B cell (primary cell): ENCODE measurements around the gene HSD17B4. TPM values are rescaled to one million over a fixed set of nuclear protein-coding genes. Genes with fewer than 3 reads are reported as not detected.

Source experiments
- ATAC-seq: fragments of 200-7000 bp; cut with Tn5 transposase; one replicate; pipeline ENCODE4 v1.10.0; 2021; ENCODE audit warnings: low read depth, mild to moderate bottlenecking, moderate number of reproducible peaks, moderate library complexity
- CTCF ChIA-PET: fragments of 350-600 bp; sonication (Branson Sonifier 250); formaldehyde crosslinking; loops from one replicate; lab custom pipeline; 2021; ENCODE audit warnings: antibody characterized with exemption, inconsistent platforms; lab: Charles Lee
- POLR2A ChIA-PET: fragments of 350-600 bp; sonication (Branson Sonifier 250); formaldehyde crosslinking; loops from one replicate; lab custom pipeline; 2021; ENCODE audit warnings: antibody characterized with exemption; lab: Charles Lee
- DNase-seq: peaks from one replicate; pipeline ENCODE4 v3.0.0; 2013
- H2AFZ ChIP-seq: 2 replicates; pipeline ENCODE4 v1.6.1; 2012; ENCODE audit warnings: mild to moderate bottlenecking, low read depth, low read length; ENCODE audit not compliant: insufficient read depth, poor library complexity, severe bottlenecking
- H3K27ac ChIP-seq, 2 donors: 1 replicate in 1 of 2; 2 replicates in 1 of 2; pipeline ENCODE4 v1.5.1; 2012 to 2013; ENCODE audit warnings: low read length in 2 of 2, mild to moderate bottlenecking in 2 of 2, moderate library complexity in 1 of 2
- H3K27me3 ChIP-seq, 4 experiments: fragments of 200-600 bp in 1 of 4; sonication (generic) in 1 of 4; replicated peaks in 1 of 4; 1 replicate in 2 of 4; 2 replicates in 2 of 4; pipeline versions ENCODE4 v1.6.1 to v1.7.0; 2013 to 2016; ENCODE audit warnings: low read length in 3 of 4, mild to moderate bottlenecking in 2 of 4, mixed read lengths in 1 of 4, moderate library complexity in 1 of 4; ENCODE audit not compliant: insufficient read depth in 4 of 4, control insufficient read depth in 3 of 4; ENCODE audit errors: control extremely low read depth in 1 of 4
- H3K36me3 ChIP-seq, 2 experiments: replicated peaks in 1 of 2; 1 replicate in 1 of 2; 2 replicates in 1 of 2; pipeline versions ENCODE4 v1.6.1 to v1.7.1; 2013; ENCODE audit warnings: low read length in 1 of 2; ENCODE audit not compliant: insufficient read depth in 2 of 2, control insufficient read depth in 1 of 2; ENCODE audit errors: control extremely low read depth in 1 of 2, extremely low read depth in 1 of 2
- H3K4me1 ChIP-seq, 2 donors: fragments of 200-600 bp in 1 of 2; sonication (generic) in 1 of 2; 1 replicate in 1 of 2; 2 replicates in 1 of 2; pipeline versions ENCODE4 v1.5.1 to v1.6.1; 2013 to 2017; ENCODE audit warnings: low read length in 2 of 2; ENCODE audit not compliant: control insufficient read depth in 2 of 2, insufficient read depth in 2 of 2
- H3K4me2 ChIP-seq: replicated peaks from 2 replicates; pipeline ENCODE3; 2012; ENCODE audit warnings: mild to moderate bottlenecking, low read depth, low read length; ENCODE audit not compliant: poor library complexity, severe bottlenecking
- H3K4me3 ChIP-seq, 5 experiments: fragments of 200-600 bp in 1 of 5; sonication (generic) in 1 of 5; 1 replicate in 3 of 5; 2 replicates in 2 of 5; pipeline versions ENCODE4 v1.5.1 to v1.7.0; 2011 to 2016; ENCODE audit warnings: low read length in 4 of 5, mild to moderate bottlenecking in 4 of 5, low read depth in 2 of 5, control low read depth in 1 of 5, moderate library complexity in 1 of 5; ENCODE audit not compliant: insufficient read depth in 1 of 5; ENCODE audit errors: control extremely low read depth in 1 of 5, extremely low read depth in 1 of 5
- H3K79me2 ChIP-seq: fragments of 200-600 bp; sonication (generic); one replicate; pipeline ENCODE4 v1.6.0; 2016; ENCODE audit warnings: low read length; ENCODE audit not compliant: control insufficient read depth, insufficient read depth
- H3K9ac ChIP-seq: fragments of 200-600 bp; sonication (generic); 2 replicates; pipeline ENCODE4 v1.6.1; 2017; ENCODE audit warnings: mild to moderate bottlenecking, low read length, moderate library complexity
- H3K9me3 ChIP-seq, 3 donors: one replicate each; pipeline versions ENCODE4 v1.6.1 to v1.7.1; 2013; ENCODE audit warnings: low read length in 2 of 3; ENCODE audit not compliant: control insufficient read depth in 2 of 3, insufficient read depth in 1 of 3; ENCODE audit errors: control extremely low read depth in 1 of 3
- H4K20me1 ChIP-seq: 2 replicates; pipeline ENCODE4 v1.6.0; 2012; ENCODE audit warnings: mild to moderate bottlenecking, low read length; ENCODE audit not compliant: insufficient read depth, control insufficient read depth, poor library complexity, severe bottlenecking
- H3K27ac Mint-ChIP-seq: one replicate; pipeline ENCODE4 v1.8.0; 2021; ENCODE audit warnings: mixed read lengths
- H3K27me3 Mint-ChIP-seq: one replicate; pipeline ENCODE4 v1.8.0; 2021; ENCODE audit warnings: mixed read lengths
- H3K4me1 Mint-ChIP-seq: one replicate; pipeline ENCODE4 v1.8.0; 2021; ENCODE audit warnings: mixed read lengths
- H3K4me3 Mint-ChIP-seq: one replicate; pipeline ENCODE4 v1.8.0; 2021; ENCODE audit warnings: mixed read lengths
- H3K9me3 Mint-ChIP-seq: one replicate; pipeline ENCODE4 v1.8.0; 2022; ENCODE audit warnings: mixed read lengths; ENCODE audit not compliant: insufficient read depth
- EZH2 ChIP-seq: IDR thresholded peaks from 2 replicates; pipeline ENCODE4 v1.6.1; 2012; ENCODE audit warnings: borderline replicate concordance, low read depth, mild to moderate bottlenecking, moderate library complexity, low read length; ENCODE audit not compliant: insufficient read depth, poor library complexity, severe bottlenecking
- WGBS: methylation state at CpG from one replicate; pipeline ENCODE4 v1.1.5; 2013; ENCODE audit warnings: missing lambda C conversion rate; ENCODE audit not compliant: insufficient coverage; 5-methylcytosine and 5-hydroxymethylcytosine counted together
- intact Hi-C: fragments of 100-400 bp; cut with micrococcal nuclease; formaldehyde crosslinking; loops from one replicate; pipeline ENCODE4 v1.10.0; 2022
- polyA plus RNA-seq: library from polyadenylated mRNA; depleted of rRNA; stranded (reverse); fragments of >200 nt; gene quantifications from 2 replicates; pipeline ENCODE4 v1.2.3, GENCODE V29; 2012
- total RNA-seq, 2 donors: library from RNA; stranded (reverse); fragments of 120-200 nt in 1 of 2; gene quantifications; 1 replicate in 1 of 2; 2 replicates in 1 of 2; pipeline versions ENCODE4 v1.2.3 to v1.2.4, GENCODE V29; 2013 to 2022
- TF ChIP-seq, protein P1 (sequence below): fragments of 200-600 bp; IDR thresholded peaks from one replicate; pipeline ENCODE4 v1.8.0; 2022; ENCODE audit warnings: antibody characterized with exemption, mild to moderate bottlenecking

HSD17B4 gene
- total and polyA plus RNA-seq, 2 donors (not counting 1 experiment from before 2014, with no cell fraction given): 114 to 125 TPM

DNA sequence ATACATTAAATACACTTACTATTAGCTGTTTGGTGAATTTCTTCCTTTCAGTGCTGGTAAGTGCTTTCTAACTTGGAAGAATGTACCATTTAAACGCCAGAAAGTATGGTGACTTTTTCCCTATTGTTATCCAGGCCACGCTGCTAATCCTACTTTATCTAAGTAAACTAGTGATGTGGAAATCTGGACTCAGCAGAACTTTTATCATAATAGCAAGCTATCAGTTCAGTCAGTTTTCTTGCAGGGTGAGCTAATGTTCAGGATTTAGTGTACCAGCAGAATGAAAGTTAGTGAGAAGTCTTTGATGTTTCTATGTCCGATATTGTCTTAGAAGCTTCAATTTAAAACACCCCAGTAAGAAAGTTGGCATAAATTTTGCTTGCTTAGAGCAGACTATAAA lies 72.2 kb downstream of the HSD17B4 start:
- H3K27me3 Mint-ChIP-seq: no peaks in the 10 kb centered on the region
- H3K79me2 ChIP-seq: no peaks in the 10 kb centered on the region
- POLR2A ChIA-PET: no interaction called here
- H4K20me1 ChIP-seq: no peaks in the 10 kb centered on the region
- H3K27ac Mint-ChIP-seq: no peak overlapping the region
- CTCF ChIA-PET: no interaction called here
- H3K4me1 Mint-ChIP-seq: peaks cover 5% of the 10 kb centered on the region
- H3K27me3 ChIP-seq: no peaks in the 10 kb centered on the region
- peaks cover 5 to 15% of the 10 kb centered on the region in 2 experiments for H3K36me3 ChIP-seq
- H3K9me3 Mint-ChIP-seq: no peaks in the 10 kb centered on the region
- ATAC-seq (no peak), DNase-seq (no peak)
- H3K9ac ChIP-seq: no peak overlapping the region
- H3K4me3 ChIP-seq: no peak overlapping the region
- no peak overlapping the region for H3K27ac ChIP-seq
- no peaks in the 10 kb centered on the region for H3K9me3 ChIP-seq
- no peak overlapping the region for H2AFZ ChIP-seq
- no peaks in the 10 kb centered on the region for H3K4me1 ChIP-seq
- H3K4me2 ChIP-seq: no peak overlapping the region
- intact Hi-C loops: no loop called here
- TF ChIP-seq EZH2: no peak
- TF ChIP-seq, protein P1, sequence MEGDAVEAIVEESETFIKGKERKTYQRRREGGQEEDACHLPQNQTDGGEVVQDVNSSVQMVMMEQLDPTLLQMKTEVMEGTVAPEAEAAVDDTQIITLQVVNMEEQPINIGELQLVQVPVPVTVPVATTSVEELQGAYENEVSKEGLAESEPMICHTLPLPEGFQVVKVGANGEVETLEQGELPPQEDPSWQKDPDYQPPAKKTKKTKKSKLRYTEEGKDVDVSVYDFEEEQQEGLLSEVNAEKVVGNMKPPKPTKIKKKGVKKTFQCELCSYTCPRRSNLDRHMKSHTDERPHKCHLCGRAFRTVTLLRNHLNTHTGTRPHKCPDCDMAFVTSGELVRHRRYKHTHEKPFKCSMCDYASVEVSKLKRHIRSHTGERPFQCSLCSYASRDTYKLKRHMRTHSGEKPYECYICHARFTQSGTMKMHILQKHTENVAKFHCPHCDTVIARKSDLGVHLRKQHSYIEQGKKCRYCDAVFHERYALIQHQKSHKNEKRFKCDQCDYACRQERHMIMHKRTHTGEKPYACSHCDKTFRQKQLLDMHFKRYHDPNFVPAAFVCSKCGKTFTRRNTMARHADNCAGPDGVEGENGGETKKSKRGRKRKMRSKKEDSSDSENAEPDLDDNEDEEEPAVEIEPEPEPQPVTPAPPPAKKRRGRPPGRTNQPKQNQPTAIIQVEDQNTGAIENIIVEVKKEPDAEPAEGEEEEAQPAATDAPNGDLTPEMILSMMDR: no peak
- no peak overlapping the region for H3K4me3 Mint-ChIP-seq
- WGBS: no CpG with 5 or more reads among the region's 3 CpGs

DNA sequence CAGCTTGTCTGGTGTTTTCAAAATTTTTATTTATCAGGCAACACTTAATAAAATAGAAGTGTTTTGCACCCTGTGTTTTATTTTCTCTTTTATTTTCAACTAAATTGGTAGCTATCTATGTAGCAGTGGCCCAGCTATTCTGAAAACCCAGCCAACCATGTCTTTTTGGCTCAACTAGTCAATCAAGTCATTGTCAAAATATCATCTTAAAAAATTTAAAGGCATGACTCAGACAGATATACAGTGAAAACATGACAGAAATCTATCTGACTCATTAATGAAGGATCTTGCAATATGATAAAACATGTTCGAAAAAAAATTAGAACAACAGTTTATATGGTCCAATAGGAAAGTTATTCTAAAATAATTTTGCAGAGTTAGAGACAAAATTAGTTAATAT lies 75.1 kb downstream of the HSD17B4 start:
- no CpG with 5 or more reads among the region's 1 CpG for WGBS
- POLR2A ChIA-PET: no interaction called here
- Histone ChIP-seq H3K4me1 (no peaks in the 10 kb centered on the region), H4K20me1 (no peaks in the 10 kb centered on the region), H3K27ac (no peak overlapping the region), H2AFZ (no peak overlapping the region), H3K27me3 (no peaks in the 10 kb centered on the region), H3K9me3 (no peaks in the 10 kb centered on the region), H3K79me2 (no peaks in the 10 kb centered on the region), H3K4me3 (no peak overlapping the region), H3K9ac (no peak overlapping the region), H3K36me3 (peaks cover 5 to 30% of the 10 kb centered on the region in 2 experiments), H3K4me2 (no peak overlapping the region)
- Mint-ChIP-seq H3K4me1 (peaks cover 5% of the 10 kb centered on the region), H3K27me3 (no peaks in the 10 kb centered on the region), H3K27ac (no peak overlapping the region), H3K9me3 (no peaks in the 10 kb centered on the region), H3K4me3 (no peak overlapping the region)
- no peak for ATAC-seq
- CTCF ChIA-PET: interaction anchor here (1.4 kb wide), 1 partner anchor 9 kb away, joined by 3 read pairs; no protein-coding TSS in a partner anchor
- DNase-seq: no peak
- intact Hi-C loops: no loop called here
- TF ChIP-seq, protein P1: no peak
- no peak for TF ChIP-seq EZH2
